Peyer's patch (tissue), 4 donors: ENCODE data around the gene GABRB1. TPM values are rescaled to one million over a fixed set of nuclear protein-coding genes. Genes with fewer than 3 reads are reported as not detected.

Experiments used
- DNase-seq, 3 donors: peaks; one replicate each; pipeline ENCODE4 v3.0.0-alpha.2; 2017 to 2019
- H3K27ac ChIP-seq, 4 donors: fragments of 200-600 bp; sonication (generic); one replicate each; pipeline ENCODE4 v1.5.1; 2016 to 2019
- H3K27me3 ChIP-seq, 2 donors: fragments of 200-600 bp; sonication (generic); one replicate each; pipeline ENCODE4 v1.5.1; 2019
- H3K36me3 ChIP-seq, 3 donors: fragments of 200-600 bp; sonication (generic); one replicate each; pipeline ENCODE4 v1.5.1; 2016 to 2019
- H3K4me1 ChIP-seq, 4 donors: fragments of 200-600 bp; sonication (generic); one replicate each; pipeline ENCODE4 v1.5.1; 2016 to 2019
- H3K4me3 ChIP-seq, 4 donors: fragments of 200-600 bp; sonication (generic); 1 replicate in 3 of 4; 2 replicates in 1 of 4; pipeline ENCODE4 v1.5.1; 2016 to 2019; ENCODE audit warnings: mild to moderate bottlenecking in 1 of 4
- H3K9me3 ChIP-seq, 4 donors: fragments of 200-600 bp; sonication (generic); one replicate each; pipeline ENCODE4 v1.5.1; 2016 to 2019; ENCODE audit warnings: mild to moderate bottlenecking in 1 of 4
- POLR2A ChIP-seq, 2 donors: fragments of 450-650 bp; IDR thresholded peaks; one replicate each; pipeline ENCODE4 v1.5.1; 2017; ENCODE audit warnings: antibody characterized with exemption in 2 of 2, mild to moderate bottlenecking in 2 of 2, moderate library complexity in 2 of 2
- total RNA-seq, 4 donors: library from RNA; depleted of rRNA; stranded (reverse); fragments of >200 nt; gene quantifications; one replicate each; pipeline ENCODE4 v1.1.0, GENCODE V29; 2016
- TF ChIP-seq, protein P1 (sequence below), 6 experiments: fragments of 450-650 bp in 4 of 6; fragments of 200-600 bp in 2 of 6; sonication (generic) in 1 of 6; IDR thresholded peaks; one replicate each; pipeline ENCODE4 v1.5.1; 2017 to 2019; ENCODE audit warnings: antibody characterized with exemption in 6 of 6, mild to moderate bottlenecking in 3 of 6, moderate library complexity in 1 of 6

The GABRB1 gene
- total RNA-seq, 4 donors from 2014 or later = not detected

DNA sequence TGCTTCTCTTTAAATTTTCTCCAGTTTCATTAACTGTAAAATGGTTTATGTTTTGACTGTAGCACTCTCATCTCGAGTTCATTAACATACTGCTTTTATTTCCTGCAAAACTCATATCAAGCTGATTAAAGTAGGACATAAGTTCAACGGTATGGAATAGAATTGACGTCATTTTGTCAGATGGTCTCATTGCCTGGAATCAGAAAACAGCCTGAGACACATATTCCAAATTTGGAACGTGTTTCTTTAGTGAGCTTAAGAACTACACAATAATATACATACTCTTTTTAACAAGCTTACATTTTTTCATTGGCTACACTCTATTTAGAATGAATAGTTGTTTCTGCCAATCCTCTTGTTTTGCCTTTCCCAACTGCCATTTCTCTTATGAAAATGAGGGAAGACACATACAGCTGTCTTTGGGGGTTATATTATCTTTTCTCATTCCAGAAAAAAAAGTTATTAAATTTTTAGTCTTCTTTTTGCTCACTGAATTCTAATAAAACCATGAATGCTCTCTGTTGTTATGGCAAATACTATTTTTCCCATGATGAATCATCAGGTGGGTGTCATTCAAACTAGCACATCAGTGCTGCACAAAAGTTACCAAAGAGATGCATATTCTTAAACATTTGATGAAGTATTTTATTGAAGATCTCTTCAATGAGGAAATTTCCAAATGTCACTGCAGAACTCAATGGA, 162.8 kb downstream of the GABRB1 start:
- no peaks in the 10 kb centered on the region for H3K4me1 ChIP-seq
- no peaks in the 10 kb centered on the region for H3K27me3 ChIP-seq
- H3K36me3 ChIP-seq = no peaks in the 10 kb centered on the region
- no peak overlapping the region for H3K4me3 ChIP-seq
- no peak for TF ChIP-seq POLR2A (IDR thresholded peaks at IDR 0.05)
- TF ChIP-seq, protein P1, sequence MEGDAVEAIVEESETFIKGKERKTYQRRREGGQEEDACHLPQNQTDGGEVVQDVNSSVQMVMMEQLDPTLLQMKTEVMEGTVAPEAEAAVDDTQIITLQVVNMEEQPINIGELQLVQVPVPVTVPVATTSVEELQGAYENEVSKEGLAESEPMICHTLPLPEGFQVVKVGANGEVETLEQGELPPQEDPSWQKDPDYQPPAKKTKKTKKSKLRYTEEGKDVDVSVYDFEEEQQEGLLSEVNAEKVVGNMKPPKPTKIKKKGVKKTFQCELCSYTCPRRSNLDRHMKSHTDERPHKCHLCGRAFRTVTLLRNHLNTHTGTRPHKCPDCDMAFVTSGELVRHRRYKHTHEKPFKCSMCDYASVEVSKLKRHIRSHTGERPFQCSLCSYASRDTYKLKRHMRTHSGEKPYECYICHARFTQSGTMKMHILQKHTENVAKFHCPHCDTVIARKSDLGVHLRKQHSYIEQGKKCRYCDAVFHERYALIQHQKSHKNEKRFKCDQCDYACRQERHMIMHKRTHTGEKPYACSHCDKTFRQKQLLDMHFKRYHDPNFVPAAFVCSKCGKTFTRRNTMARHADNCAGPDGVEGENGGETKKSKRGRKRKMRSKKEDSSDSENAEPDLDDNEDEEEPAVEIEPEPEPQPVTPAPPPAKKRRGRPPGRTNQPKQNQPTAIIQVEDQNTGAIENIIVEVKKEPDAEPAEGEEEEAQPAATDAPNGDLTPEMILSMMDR (IDR thresholded peaks at IDR 0.05) = no peak
- no peak for DNase-seq
- no peaks in the 10 kb centered on the region for H3K9me3 ChIP-seq
- no peak overlapping the region for H3K27ac ChIP-seq

DNA sequence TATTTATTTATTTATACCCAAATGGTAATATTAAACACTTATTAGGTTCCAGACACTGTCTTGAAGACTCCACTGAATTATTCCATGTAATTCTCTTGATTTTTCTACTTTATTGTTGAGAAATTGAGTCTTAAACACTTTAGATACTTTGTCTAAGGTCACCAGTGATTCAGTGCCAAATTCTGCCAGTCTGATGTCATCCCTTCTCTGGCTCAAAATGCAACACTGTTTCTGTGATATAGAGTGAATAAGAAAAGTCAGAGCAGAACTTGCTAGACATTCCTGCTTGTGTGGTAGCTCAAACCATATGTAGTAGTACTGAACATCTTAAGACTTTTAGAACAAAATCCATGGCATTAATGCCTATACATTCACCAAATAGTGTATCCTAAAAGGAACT, 164.3 kb downstream of the GABRB1 start:
- H3K27ac ChIP-seq = no peak overlapping the region
- H3K9me3 ChIP-seq = no peaks in the 10 kb centered on the region
- no peak overlapping the region for H3K4me3 ChIP-seq
- H3K36me3 ChIP-seq = no peaks in the 10 kb centered on the region
- TF ChIP-seq POLR2A (IDR thresholded peaks at IDR 0.05) = no peak
- TF ChIP-seq, protein P1 (IDR thresholded peaks at IDR 0.05) = no peak
- H3K4me1 ChIP-seq = no peaks in the 10 kb centered on the region
- no peak for DNase-seq
- H3K27me3 ChIP-seq = no peaks in the 10 kb centered on the region

DNA sequence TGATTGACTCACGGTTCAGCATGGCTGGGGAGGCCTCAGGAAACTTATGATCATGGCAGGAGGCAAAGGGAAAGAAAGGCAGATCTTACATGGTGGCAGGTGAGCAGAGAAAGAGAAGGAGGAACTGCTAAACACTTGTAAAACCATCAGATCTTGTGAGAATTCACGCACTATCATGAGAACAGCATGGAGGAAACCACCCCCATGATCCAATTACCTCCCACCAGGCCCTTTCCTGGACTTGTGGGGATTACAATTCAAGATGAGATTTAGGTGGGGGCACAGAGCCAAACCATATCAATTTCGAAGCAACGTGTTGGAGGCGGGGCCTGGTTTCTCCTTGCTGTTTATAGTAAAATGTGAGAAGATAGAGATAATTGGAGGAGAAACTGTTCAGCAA, 167.4 kb downstream of the GABRB1 start:
- Histone ChIP-seq H3K4me3 (no peak overlapping the region), H3K27me3 (no peaks in the 10 kb centered on the region), H3K36me3 (no peaks in the 10 kb centered on the region), H3K27ac (no peak overlapping the region), H3K9me3 (no peaks in the 10 kb centered on the region), H3K4me1 (no peaks in the 10 kb centered on the region)
- no peak for DNase-seq
- no peak for TF ChIP-seq POLR2A (IDR thresholded peaks at IDR 0.05)
- TF ChIP-seq, protein P1 (IDR thresholded peaks at IDR 0.05) = no peak

DNA sequence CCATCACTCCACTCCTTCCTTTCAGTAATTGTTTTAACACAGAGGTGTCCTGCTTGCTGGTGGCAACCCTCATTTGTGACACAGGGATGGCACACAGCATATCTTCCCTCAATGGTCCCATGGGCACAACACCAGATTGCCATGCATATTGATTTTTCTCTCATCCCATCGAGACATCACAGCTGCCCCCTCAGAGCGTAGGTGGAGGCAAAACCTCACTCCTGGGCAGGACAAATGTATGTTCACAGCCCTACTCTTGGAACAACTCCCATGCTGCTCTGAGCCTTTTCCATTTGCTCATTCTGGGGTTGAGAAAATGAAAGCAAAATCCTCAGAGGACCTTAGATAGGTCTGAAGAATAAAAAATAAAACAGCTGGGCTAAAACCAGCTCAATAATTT, 172.2 kb downstream of the GABRB1 start:
- H3K36me3 ChIP-seq = no peaks in the 10 kb centered on the region
- H3K27ac ChIP-seq = no peak overlapping the region
- DNase-seq = no peak
- H3K9me3 ChIP-seq = no peaks in the 10 kb centered on the region
- no peaks in the 10 kb centered on the region for H3K27me3 ChIP-seq
- no peaks in the 10 kb centered on the region for H3K4me1 ChIP-seq
- no peak overlapping the region for H3K4me3 ChIP-seq
- no peak for TF ChIP-seq POLR2A (IDR thresholded peaks at IDR 0.05)
- TF ChIP-seq, protein P1 (IDR thresholded peaks at IDR 0.05) = no peak

DNA sequence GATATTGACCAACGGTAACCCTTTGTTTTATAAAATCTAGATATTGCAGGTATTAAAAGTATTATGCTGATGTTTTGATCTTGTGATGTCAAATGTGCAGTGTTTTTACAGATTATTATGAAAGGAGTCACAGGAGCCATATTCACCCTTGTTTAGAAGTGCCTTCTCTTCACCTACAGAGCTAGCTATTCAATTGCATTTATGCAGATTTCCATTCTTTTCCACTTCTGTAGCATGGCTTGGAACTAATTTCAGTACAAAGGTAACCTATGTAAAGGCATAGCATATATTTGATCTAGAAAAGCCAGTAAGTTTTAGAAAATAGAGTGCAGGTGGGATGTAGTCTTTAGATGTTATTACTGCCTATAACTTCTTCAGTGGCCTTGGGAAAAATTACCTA, 176.2 kb downstream of the GABRB1 start:
- TF ChIP-seq POLR2A (IDR thresholded peaks at IDR 0.05) = no peak
- TF ChIP-seq, protein P1 (IDR thresholded peaks at IDR 0.05) = no peak
- H3K36me3 ChIP-seq = no peaks in the 10 kb centered on the region

More for the DNA sequence above, 176.2 kb downstream of the GABRB1 start:
- Histone ChIP-seq H3K4me3 (no peak overlapping the region), H3K27me3 (no peaks in the 10 kb centered on the region), H3K9me3 (no peaks in the 10 kb centered on the region), H3K4me1 (no peaks in the 10 kb centered on the region), H3K27ac (no peak overlapping the region)
- DNase-seq = no peak
